HG03432 (cell line): ENCODE results near the gene KLHL29.
A peak's percentile ranks its signal among the peaks of the same experiment; 100 is the strongest.

Source experiments
- ATAC-seq: cut with Tn5 transposase; IDR thresholded peaks from one replicate; pipeline ENCODE4 v1.9.1; 2021; ENCODE audit warnings: mild to moderate bottlenecking, moderate library complexity; ENCODE audit not compliant: unreplicated experiment

KLHL29 gene

DNA sequence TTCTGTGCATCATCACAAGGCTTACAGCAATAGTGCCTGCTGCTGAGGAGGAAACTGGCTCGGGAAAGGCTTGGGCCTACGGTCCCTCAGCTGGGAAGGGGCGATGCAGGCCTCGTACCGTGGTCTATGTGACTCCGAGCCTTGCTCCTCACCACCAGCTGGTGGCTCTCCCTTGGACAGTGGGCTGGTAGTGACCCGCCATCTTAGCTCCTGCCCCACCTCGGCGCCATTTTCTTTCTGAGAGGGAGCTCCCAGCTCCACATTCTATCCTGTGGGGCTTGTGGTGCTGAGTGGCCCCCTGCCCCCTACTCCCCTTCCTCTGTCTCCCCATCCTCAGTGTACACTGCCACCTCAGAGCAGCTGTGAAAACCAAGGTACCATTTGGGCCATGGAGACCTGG is 255.7 kb downstream of the KLHL29 start:
- no peak for ATAC-seq

DNA sequence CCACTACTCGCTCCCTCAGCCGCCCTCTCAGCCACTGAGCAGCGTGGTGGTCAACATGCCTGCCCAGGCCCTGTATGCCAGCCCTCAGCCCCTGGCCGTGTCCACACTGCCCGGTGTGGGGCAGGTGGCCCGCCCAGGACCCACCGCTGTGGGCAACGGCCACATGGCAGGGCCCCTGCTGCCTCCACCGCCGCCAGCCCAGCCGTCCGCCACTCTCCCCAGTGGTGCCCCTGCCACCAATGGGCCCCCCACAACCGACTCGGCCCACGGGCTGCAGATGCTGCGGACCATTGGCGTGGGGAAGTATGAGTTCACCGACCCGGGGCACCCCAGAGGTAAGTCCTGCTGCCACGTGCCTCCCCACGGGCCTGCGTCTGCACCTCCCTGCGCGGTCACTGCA is 257.5 kb downstream of the KLHL29 start:
- no peak for ATAC-seq

DNA sequence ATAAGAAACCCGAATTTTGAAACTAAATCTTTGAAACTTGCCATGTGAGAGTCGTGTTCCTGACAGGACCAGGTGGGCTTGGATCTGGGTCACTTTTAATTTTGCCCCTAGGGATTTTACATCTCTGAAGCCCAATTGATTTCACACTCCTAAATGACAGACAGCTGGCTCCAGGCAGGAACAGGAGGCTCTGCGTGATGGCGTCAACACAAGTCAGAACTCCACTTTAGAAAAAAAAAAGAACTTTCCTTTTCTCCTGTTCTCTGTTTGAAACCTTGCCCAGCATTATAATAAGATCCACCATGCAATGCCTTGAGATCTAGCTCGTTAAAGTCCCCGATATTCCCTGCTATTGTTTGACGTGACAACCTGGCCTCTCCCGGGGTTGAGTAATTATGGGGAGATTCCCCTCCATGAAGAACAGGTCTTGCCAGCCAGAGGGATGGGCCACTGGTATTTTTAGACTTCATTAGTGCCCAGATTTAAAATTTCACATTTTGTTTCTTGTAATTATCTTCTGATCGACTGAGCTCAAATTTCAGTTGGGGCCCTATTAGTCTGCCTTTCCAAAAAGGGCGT is 260.3 kb downstream of the KLHL29 start:
- ATAC-seq: no peak

DNA sequence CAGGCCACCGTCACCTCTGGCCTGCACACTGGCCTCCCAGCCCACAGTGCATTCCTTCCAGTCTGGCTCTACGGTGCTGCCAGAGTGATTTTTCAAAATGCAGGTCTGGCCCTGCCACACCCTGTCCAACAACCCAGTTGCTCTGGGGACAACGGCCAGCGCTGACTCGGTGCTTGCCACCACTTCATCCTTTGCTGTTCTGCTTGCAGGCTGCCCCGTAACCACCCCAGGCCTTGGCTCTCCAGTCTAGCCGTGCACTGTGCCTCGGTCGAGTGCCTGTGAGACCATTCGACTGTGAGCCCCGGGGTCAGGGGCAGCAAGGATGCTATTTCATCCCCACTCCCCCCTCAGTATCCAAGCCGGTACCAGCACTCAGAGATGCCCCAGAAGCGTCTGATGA is 262.6 kb downstream of the KLHL29 start:
- ATAC-seq: no peak

DNA sequence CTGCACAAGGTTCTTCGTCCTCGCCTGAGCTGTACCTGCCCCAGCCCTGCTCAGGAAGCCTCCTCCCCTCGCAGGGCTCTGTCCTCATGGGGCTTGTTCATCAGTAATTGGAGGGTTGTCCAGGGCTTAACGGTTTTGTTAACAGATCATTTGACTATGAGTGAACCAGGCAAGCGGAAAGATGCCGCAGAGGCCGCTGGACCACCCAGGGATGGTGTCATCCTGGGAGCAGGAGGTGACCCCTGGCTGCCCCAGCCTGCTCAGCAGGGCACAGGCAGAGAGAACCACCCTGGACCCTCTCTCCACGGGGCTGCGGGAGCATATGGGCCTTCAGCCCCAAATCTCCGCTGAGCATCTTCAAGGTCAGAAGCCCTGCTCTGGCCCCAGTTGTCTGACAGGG is 264.3 kb downstream of the KLHL29 start:
- ATAC-seq: no peak

DNA sequence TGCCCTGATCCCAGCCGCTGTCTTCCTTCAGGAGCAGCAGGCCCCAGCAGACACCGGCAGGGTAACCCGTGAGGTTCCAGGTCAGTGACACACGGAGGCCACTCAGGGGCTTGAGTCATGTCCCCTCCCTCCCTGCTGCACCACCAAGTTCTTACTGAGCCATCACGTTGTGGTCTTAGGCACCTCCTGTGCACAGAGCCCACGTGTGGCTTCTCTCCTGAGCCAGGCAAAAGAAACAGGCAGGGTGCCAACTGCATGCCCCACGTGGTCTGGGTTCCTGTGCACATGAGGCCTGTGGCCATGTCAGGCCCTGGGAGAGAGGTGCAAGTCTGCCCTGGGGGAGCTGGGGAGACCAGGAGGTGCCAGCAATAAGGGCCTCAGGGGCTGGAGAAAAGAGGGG is 264.8 kb downstream of the KLHL29 start:
- ATAC-seq: no peak

DNA sequence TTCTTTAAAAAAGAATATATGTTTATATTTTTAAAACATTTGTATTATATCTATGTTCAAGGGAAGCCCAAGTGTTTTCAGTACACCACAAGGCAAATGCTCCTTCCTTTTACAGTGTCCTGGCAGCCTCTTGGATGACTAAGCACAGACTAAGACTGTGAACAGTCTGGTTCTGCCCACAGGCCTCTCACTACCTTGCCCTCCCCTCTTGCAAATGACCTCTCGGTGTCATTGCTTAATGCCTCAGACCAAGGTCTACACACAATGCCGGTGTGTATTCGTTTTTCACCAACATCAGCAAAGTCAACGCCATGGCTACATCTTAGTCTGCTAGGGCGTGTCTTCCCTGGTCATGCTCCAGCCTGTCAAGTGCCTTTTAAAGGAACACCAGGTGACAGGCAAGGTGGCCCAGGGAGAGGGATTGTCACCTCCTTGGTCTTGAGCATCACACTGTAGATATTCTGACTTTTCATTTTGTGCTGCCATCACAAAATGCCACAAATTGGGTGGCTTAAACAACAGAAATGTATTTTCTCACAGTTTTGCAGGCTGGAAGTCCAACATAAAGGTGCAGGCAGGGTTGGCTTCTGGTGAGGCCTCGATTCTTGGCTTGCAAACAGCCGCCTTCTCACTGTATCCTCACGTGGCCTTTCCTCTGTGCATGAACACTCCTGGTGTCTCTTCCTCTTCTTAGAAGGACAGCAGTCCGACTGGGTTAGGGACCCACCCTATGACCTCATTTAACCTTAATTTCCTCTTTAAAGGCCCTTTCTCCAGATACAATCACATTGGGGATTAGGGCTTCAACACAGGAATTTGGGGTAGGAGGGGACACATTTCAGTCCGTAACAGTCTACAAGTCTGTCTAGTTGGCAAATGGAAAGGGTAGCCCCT is 266.5 kb downstream of the KLHL29 start:
- ATAC-seq: no peak

DNA sequence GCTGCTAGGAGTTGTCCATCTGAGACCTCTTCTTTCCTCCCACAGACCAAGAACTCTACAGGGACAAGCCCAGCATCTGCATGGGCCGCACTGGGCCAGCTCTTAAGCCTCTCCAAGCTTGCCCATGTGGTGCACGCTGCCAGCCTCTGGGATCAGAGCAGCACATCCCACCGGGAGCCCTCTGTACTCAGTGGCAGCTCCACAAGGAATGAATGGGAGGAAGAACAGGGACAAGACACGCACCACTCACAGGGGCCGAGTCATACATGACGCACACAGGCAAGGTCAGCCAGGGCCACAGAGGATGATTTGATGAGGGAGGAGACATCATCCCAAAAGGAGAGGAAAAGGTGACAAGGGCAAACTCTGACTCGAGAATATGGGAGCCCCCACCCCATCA is 268.3 kb downstream of the KLHL29 start:
- no peak for ATAC-seq

DNA sequence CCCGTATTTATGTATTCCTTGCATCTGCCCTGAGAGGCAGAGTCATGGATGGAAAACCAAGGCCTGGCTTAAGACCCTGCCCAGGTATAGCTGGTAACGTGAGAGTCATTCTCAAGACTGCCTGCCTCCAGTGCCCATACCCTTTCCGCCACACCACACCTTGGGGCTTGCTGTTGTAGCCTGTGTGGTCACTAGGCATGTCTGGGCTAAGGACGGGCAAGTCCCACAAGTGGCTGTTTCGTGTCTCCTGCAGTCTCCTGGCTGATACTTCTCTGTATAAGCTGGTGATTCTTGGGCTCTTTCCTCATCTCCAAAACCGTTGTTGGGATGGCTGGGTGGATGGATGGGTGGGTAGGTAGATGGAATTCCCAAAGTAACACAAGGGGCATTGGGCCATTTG is 269.8 kb downstream of the KLHL29 start:
- ATAC-seq: no peak

DNA sequence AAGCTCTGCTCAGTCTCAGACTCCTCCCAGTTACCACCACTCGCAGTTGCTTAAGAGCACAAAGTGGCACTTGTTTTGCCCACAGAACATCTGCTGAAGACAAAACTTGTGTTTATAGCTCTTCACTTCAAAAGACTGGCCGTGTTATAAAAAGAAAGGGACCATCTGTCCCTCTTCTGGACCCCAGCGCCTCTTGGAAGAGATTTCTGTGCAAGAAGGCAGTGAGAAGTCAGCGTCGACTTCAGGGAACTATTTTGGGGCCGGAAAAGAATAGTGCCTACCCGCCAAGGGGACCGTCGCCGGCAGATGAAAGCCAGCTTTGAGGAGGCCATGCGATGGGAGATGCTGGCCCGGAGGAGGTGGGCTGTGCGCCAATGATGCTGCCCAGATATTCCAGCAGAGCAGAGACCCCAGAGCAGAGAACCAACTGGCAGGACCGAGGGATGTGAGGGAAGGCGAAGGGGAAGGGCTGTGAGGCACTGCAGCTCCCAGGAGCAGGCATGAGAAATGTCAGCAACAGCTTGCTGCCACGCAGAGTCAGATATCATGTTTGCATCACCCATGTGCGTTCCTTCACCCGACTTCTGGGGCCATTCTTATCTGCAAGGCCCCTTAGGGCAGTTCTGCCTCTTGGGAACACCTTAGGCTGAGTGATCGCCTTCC is 271.1 kb downstream of the KLHL29 start:
- no peak for ATAC-seq

DNA sequence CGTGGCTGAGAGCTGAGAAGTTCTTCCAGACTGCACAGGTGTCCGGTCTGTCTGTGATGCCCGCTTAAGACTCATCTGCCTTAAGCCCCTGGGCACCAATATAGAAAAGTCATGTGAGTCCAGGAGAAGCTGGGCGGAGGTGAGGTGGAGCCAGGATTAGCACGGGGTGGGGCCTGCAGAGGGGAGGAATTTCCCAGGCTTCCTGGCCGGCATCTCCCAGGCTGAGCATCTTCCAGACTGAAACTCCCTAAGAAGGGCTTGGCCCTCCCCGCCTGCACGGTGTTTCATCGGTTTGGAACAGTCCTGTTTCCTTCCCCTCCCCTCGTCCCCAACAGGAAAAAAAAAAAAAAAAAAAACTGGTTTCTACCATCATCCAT is 271.6 kb downstream of the KLHL29 start:
- ATAC-seq: no peak

DNA sequence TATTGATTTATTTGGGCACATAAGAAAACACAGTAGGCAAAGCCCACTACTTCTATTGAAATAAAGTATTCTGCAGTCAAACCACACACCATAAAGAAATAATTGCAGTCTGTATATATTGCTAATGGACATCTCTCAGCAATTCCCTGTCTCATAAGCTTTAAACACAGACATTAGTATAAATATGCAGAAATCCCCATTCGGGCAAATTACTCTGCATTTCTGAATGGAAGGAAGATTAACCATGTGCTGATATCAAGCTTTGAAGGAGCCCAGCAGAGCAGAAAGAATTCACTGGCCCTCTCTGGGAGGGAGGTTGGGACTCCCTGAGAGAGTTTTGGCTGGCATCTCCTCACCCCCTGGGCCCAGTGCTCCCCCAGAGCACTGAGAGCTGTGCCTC is 272.4 kb downstream of the KLHL29 start:
- no peak for ATAC-seq

DNA sequence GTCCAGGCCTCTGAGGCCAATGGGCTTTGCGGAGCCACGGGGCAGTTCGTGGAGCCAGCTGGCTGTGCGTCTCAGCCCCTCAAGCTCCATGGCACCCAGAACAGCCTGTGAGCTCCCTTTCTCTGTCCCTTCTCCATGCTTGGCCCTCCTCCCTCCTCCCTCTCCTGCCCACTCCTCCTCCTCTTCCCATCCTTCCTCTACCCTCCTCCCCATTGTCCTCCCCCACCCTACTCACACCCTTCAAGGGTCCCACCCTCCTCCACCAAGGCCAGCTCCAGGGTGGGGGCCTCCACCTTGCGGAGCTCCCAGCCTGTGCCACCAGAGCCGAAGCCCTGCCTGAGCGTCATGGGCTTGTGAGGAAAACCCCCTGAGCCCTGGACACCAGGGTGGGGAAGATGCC is 273.0 kb downstream of the KLHL29 start:
- no peak for ATAC-seq

DNA sequence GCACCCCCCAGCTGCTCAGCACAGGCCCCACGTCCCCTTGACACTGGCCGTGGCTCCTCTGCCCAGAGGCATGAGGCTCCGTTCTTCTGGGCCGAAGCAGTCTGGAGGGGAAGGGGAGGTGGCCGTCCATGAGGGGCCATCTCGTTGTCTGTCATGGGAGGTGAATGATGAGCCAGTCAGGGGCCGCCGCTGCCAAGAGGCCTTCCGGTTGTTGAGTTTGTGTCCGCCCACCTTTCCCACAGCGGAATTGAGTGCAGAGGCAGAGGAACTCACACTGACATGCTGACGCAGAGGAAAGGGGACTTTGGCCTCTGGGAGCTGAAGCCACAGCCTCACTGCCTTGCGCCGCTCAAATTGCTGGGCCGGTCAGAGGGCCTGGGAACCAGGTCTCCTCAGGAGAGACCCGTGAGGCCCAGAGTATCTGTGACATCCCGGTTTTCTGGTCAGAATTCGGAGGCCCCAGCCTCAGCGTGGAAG is 273.5 kb downstream of the KLHL29 start:
- ATAC-seq: peak; percentile 85

DNA sequence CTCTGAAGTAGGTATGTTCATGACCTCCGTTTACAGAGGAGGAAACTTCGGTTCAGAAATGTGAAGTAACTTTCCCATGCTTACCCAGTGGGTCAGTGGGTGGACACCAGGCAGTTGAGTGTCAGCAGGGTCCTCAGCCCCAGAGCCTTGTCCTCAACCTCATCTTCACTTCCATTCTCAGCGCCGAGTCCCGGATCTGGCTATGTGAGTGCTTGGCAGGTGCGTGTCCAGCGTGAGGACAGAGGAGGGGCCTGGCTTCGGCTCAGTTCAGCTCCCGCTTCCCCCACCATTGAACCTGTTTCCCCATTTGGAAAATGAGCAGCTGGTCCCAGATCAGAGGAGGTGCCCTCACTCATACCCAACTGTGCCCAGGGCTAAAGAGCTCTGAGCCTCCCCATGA is 274.3 kb downstream of the KLHL29 start:
- ATAC-seq: no peak

DNA sequence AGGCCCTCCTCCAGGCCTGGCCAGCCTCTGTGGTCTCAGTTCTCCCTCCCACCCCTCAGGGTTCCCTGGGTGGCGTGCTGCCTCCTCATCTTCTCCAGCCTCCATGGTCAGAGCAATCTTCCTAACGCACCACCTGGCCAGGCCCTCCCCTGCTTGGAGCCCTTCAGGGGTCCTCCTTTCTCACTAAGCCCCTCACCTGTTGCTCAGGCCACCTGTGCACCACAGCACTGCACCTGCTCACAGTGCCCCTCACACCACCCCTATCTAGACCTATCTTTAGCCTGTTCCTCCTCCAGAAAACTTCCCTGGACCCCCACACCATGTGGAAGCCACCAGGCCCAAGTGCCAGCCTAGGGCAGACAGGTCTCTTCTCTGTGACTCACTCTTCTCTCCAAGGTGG is 274.8 kb downstream of the KLHL29 start:
- no peak for ATAC-seq

DNA sequence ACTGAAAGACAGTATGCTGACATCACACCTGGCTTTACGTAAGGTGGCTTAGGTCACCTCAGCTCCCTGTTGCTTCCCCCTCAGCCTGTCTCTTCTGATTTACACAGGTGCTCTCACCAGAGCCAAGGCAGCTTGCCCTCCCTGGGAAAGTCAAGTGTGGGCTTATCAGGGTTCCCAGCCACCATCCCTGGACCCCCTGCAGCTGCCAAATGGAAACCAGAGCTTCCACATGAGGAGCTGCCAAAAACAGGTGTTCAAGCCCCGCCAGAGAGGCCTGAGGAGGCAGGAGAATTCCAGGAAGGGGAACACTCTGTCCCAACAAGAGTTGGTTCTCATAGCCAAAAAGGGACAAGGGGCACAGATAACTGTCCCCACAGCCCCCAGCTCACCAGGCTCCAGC is 275.3 kb downstream of the KLHL29 start:
- no peak for ATAC-seq

DNA sequence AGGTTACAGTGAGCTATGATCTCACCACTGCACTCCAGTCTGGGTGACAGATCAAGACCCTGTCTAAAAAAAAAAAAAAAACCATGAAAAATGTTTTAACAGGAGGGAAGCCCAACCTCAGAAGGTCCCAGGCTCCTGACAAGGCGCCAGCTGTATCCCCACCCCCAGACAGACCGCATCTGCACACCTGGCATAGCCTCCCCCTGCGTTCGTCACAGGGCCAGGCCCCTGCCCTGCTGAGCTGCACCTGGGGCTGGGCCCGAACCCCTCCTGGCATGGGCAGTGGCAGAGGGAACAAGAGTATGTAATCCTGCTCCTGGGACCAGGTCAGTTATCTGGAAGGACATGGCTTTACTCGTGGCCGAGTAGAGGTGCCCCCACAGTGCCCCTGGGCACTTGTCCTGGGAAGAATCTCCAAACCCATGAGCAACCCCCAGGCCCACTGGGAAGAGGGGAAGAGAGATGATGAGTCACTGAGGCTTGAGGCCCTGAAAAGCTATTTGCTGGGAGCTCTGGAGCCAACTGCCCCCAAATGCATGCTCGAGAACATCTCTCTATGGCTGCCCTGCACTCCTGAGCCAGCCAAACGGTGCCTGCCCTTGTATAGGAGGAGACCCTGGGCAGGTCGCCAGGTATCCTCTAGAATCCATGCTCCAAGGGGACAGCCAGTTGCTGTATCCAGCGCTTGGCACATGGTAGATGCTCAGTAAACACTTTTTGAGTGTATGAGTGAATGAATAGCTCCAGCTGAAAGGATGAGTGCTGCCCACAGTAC is 276.5 kb downstream of the KLHL29 start:
- no peak for ATAC-seq

DNA sequence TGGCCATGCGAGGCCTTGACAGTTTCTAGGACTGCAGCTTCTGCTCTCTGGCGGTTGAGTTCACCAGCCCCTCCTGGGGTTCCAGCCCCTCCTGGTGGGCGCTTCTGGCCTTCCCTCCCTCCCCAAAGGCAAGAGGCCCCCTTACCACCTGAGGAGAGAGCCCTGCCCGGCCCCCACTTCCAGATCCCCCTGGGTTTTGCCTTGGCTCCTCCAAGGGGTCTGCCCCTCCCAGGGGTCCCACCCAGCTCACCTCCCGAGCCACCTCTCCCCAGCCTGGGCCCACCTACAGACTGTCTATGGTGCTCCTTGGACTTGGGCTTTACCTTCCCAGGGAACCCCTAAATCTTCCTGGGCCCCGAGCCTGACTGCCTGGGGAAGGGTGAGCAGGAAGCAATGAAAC is 277.5 kb downstream of the KLHL29 start:
- ATAC-seq: no peak

DNA sequence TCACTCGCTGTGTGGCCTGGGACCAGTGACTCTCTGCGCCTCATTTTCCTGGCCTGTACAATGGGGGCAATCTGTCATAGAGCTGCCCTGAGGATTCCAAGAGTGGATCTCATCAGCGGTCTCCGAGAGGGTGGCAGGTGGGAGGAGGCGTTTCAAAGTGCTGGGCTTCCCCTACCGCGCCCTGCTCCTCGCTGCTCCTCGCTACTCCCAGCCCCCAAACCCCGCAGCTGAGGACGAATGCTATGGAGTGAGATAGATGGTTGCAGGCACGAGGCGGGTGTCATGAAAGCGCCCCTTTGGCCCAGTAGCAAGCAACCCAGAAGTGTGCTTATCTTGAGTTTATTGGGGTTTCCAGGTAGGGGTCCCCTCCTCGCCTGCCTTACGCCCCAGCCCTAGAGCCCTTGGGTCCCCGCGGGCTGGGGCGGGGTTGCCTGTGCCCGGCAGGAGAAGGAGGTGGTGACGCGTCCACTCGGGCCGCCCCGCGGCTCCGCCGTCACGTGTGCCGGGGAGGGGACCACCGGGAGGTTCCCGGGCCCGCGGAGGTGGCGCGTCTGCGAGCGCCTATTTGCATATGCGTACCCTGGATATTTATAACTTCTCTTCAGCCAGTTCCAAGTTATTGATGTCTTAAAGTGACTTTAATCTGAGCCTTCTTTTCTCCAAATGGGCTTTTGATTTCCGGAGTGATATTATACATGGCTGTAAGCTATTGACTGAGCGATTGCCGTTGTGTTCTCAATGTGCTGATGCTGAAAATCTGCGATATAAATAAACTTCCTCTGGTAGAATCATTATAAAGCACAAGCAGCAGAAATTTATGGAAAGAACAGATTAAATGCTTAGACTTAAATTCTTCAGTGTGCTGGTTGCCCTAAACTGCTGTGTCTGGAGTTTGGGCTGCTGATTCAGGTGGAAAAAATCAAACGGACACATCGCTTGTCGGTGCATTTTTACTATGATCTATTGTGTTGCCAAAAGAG is 278.3 kb downstream of the KLHL29 start:
- ATAC-seq: no peak
